Measurements from ENCODE around the gene SLC7A8.

DNA sequence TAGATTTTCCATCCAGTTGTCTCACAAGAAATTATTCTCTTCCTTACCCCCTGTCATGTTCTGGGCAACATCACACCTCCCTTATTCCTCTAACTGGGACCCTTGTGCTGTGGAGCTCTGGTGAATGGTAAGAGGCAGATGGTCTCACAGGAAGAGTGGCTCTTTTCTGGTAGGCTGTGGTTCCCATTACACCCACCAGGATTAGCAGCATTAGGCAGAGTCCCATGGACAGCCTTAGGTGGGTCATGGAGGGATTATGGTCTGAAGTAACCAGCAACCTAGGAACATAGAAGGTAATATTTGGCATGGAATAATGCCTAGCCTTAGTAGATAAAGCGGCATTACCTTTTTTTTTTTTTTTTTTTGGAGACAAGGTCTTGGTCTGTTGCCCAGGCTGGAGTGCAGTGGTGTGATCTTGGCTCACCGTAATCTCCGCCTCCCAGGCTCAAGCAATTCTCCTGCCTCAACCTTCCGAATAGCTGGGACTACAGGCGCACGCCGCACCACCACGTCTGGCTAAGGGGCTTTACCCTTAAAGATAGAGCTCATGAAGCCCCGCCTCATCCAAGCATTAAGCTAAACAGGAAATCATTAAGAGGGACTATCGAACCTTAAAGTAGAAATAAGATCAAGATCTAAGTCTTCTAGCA lies 84.1 kb downstream of the SLC7A8 start:
- no peak for TF ChIP-seq CTCF (IDR thresholded peaks at IDR 0.05)
- no peak for TF ChIP-seq POLR2AphosphoS5 (IDR thresholded peaks at IDR 0.05)

Measured in suprapubic skin (tissue), 3 donors.